SU-DHL-6 (cell line): ENCODE results near the gene GAN.

ENCODE experiments used
- CTCF ChIP-seq: fragments of 200-600 bp; sonication (generic); IDR thresholded peaks from one replicate; pipeline ENCODE4 v1.5.1; 2017; ENCODE audit warnings: antibody characterized with exemption, mild to moderate bottlenecking, low read length, moderate library complexity; ENCODE audit not compliant: insufficient read depth, poor library complexity, severe bottlenecking
- EZH2phosphoT487 ChIP-seq: fragments of 200-600 bp; sonication (generic), shearing (Covaris generic); conservative IDR thresholded peaks from 2 replicates; pipeline ENCODE4 v1.6.1; 2018; ENCODE audit warnings: mild to moderate bottlenecking, antibody characterized with exemption, low read length, moderate library complexity, mixed read lengths

GRCh38 chr16:81293909-81294802, 20.6 kb upstream of the GAN start:
- TF ChIP-seq CTCF: no peak
- TF ChIP-seq EZH2phosphoT487: no peak
